A549 (cell line): Measurements from ENCODE around the gene MARK3.

Source experiments
- POLR2A ChIP-seq: IDR thresholded peaks from 2 replicates; pipeline ENCODE4 v1.6.1; 2012; ENCODE audit warnings: mild to moderate bottlenecking, low read length
- TF ChIP-seq, protein P1 (sequence below): fragments of 250-450 bp; sonication (Bioruptor Pico); IDR thresholded peaks from 2 replicates; pipeline ENCODE4 v1.5.0; 2021; ENCODE audit warnings: mild to moderate bottlenecking, moderate library complexity, borderline replicate concordance
- TF ChIP-seq, protein P2 (sequence below): IDR thresholded peaks from 2 replicates; pipeline ENCODE4 v1.6.1; 2012; ENCODE audit warnings: low read depth, borderline replicate concordance

DNA sequence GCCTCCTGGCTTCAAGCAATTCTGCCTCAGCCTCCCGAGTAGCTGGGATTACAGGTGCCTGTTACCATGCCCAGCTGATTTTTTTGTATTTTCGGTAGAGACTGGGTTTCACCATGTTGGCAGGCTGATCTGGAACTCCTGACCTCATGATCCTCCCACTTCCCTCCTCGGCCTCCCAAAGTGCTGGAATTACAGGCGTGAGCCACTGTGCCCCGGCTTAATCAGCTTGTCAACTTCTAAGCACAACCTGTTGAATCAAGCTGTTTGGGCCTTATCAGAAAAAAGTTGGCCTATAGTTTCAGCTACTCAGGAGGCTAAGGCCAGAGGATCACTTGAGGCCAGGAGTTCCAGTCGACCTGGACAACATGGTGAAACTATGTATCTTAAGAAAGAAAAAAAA, 7.9 kb downstream of the MARK3 start:
- TF ChIP-seq, protein P1, sequence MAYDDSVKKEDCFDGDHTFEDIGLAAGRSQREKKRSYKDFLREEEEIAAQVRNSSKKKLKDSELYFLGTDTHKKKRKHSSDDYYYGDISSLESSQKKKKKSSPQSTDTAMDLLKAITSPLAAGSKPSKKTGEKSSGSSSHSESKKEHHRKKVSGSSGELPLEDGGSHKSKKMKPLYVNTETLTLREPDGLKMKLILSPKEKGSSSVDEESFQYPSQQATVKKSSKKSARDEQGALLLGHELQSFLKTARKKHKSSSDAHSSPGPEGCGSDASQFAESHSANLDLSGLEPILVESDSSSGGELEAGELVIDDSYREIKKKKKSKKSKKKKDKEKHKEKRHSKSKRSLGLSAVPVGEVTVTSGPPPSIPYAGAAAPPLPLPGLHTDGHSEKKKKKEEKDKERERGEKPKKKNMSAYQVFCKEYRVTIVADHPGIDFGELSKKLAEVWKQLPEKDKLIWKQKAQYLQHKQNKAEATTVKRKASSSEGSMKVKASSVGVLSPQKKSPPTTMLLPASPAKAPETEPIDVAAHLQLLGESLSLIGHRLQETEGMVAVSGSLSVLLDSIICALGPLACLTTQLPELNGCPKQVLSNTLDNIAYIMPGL (CRISPR knock-in tag) = no peak
- TF ChIP-seq, protein P2, sequence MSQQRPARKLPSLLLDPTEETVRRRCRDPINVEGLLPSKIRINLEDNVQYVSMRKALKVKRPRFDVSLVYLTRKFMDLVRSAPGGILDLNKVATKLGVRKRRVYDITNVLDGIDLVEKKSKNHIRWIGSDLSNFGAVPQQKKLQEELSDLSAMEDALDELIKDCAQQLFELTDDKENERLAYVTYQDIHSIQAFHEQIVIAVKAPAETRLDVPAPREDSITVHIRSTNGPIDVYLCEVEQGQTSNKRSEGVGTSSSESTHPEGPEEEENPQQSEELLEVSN = no peak
- no peak for TF ChIP-seq POLR2A
